NT2/D1 (cell line): Measurements from ENCODE around the gene CPE.

ENCODE experiments used
- SUZ12 ChIP-seq: IDR thresholded peaks from 2 replicates; pipeline ENCODE4 v1.6.1; 2011; ENCODE audit not compliant: insufficient read length, insufficient read depth; ENCODE audit errors: extremely low read depth
- YY1 ChIP-seq: IDR thresholded peaks from 2 replicates; pipeline ENCODE4 v1.6.1; 2011; ENCODE audit not compliant: insufficient read length, insufficient read depth
- ZNF274 ChIP-seq: IDR thresholded peaks from 2 replicates; pipeline ENCODE4 v1.6.1; 2011; ENCODE audit warnings: mild to moderate bottlenecking, low read depth, low read length

- TF ChIP-seq ZNF274 (no peak), YY1 (no peak), SUZ12 (no peak)
Measured at GRCh38 chr4:165383591-165384073, 4.8 kb downstream of the CPE start.
